ENCODE results near the gene RALGAPB.

DNA sequence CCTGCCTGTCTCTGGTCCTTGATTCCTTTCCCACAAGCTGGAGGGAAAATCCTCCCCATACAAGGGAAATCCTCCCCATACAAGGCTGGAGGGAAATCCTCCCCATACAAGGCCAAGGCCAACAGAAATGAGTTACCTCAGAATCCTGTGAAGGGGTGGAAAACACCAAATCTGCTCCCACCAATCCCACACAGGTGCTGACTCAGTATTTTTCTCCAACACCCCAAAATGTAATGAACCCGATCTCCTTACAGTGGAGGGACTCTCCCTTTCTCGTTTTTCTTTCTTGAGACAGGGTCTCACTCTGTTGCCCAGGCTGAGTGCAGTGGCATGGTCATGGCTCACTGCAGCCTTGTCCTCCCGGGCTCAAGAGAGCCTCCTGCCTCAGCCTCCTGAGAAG, 43.8 kb upstream of the RALGAPB start:
- TF ChIP-seq, protein P1, sequence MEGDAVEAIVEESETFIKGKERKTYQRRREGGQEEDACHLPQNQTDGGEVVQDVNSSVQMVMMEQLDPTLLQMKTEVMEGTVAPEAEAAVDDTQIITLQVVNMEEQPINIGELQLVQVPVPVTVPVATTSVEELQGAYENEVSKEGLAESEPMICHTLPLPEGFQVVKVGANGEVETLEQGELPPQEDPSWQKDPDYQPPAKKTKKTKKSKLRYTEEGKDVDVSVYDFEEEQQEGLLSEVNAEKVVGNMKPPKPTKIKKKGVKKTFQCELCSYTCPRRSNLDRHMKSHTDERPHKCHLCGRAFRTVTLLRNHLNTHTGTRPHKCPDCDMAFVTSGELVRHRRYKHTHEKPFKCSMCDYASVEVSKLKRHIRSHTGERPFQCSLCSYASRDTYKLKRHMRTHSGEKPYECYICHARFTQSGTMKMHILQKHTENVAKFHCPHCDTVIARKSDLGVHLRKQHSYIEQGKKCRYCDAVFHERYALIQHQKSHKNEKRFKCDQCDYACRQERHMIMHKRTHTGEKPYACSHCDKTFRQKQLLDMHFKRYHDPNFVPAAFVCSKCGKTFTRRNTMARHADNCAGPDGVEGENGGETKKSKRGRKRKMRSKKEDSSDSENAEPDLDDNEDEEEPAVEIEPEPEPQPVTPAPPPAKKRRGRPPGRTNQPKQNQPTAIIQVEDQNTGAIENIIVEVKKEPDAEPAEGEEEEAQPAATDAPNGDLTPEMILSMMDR (tag by site-specific recombination; IDR thresholded peaks at IDR 0.05) = no peak
- TF ChIP-seq, protein P2, sequence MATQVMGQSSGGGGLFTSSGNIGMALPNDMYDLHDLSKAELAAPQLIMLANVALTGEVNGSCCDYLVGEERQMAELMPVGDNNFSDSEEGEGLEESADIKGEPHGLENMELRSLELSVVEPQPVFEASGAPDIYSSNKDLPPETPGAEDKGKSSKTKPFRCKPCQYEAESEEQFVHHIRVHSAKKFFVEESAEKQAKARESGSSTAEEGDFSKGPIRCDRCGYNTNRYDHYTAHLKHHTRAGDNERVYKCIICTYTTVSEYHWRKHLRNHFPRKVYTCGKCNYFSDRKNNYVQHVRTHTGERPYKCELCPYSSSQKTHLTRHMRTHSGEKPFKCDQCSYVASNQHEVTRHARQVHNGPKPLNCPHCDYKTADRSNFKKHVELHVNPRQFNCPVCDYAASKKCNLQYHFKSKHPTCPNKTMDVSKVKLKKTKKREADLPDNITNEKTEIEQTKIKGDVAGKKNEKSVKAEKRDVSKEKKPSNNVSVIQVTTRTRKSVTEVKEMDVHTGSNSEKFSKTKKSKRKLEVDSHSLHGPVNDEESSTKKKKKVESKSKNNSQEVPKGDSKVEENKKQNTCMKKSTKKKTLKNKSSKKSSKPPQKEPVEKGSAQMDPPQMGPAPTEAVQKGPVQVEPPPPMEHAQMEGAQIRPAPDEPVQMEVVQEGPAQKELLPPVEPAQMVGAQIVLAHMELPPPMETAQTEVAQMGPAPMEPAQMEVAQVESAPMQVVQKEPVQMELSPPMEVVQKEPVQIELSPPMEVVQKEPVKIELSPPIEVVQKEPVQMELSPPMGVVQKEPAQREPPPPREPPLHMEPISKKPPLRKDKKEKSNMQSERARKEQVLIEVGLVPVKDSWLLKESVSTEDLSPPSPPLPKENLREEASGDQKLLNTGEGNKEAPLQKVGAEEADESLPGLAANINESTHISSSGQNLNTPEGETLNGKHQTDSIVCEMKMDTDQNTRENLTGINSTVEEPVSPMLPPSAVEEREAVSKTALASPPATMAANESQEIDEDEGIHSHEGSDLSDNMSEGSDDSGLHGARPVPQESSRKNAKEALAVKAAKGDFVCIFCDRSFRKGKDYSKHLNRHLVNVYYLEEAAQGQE (tag by site-specific recombination; IDR thresholded peaks at IDR 0.05) = no peak
- TF ChIP-seq ZFP41 (tag by site-specific recombination; IDR thresholded peaks at IDR 0.05; ENCODE audit: borderline replicate concordance) (no peak), ZNF311 (tag by site-specific recombination; IDR thresholded peaks at IDR 0.05; ENCODE audit: borderline replicate concordance) (no peak), ZBTB21 (tag by site-specific recombination; IDR thresholded peaks at IDR 0.05) (no peak), ZFP37 (tag by site-specific recombination; IDR thresholded peaks at IDR 0.05) (no peak), ZNF416 (tag by site-specific recombination; IDR thresholded peaks at IDR 0.05) (no peak), ZBTB20 (tag by site-specific recombination; IDR thresholded peaks at IDR 0.05) (no peak), ZNF777 (tag by site-specific recombination; IDR thresholded peaks at IDR 0.05; ENCODE audit: borderline replicate concordance) (no peak)

Measured in HEK293 (cell line).